HCT116 (cell line): Measurements from ENCODE around the gene RREB1. TPM values are rescaled to one million over a fixed set of nuclear protein-coding genes. Genes with fewer than 3 reads are reported as not detected.

Experiments used
- ATAC-seq: fragments of 200-7000 bp; cut with Tn5 transposase; 2 replicates; pipeline ENCODE4 v1.9.1; 2020; ENCODE audit warnings: mild to moderate bottlenecking, moderate library complexity
- BruUV-seq: library from RNA; stranded (reverse); fragments of 400-500 nt; replicated peaks from 2 replicates; lab custom pipeline; 2021; lab: Mats Ljungman, UMichigan
- CTCF ChIA-PET: fragments of 300-600 bp; sonication (Branson Sonifier 250); formaldehyde crosslinking; loops from one replicate; lab custom pipeline; 2021; ENCODE audit warnings: antibody characterized with exemption; lab: Charles Lee
- POLR2A ChIA-PET: fragments of 300-600, 350-600 bp; sonication (Branson Sonifier 250); formaldehyde crosslinking; loops from one replicate; lab custom pipeline; 2021; ENCODE audit warnings: antibody characterized with exemption; lab: Charles Lee
- RAD21 ChIA-PET, 2 experiments: fragments of 300-600 bp; sonication (Branson Sonifier 250); formaldehyde crosslinking; loops; one replicate each; lab custom pipeline; 2023; ENCODE audit warnings: low total read pairs in 2 of 2; ENCODE audit not compliant: uncharacterized antibody in 2 of 2, unreplicated experiment in 2 of 2, low non-redundant PET in 1 of 2; lab: Charles Lee
- DNase-seq: peaks from one replicate; pipeline ENCODE4 v3.0.0-alpha.2; 2010; ENCODE audit warnings: low read depth, low spot score
- H2AFZ ChIP-seq: fragments of 200-600 bp; shearing (Covaris generic), sonication (generic); 2 replicates; pipeline ENCODE4 v1.6.1; 2017; ENCODE audit warnings: low read depth, mixed run types, mixed read lengths, antibody characterized with exemption, low read length; ENCODE audit not compliant: poor library complexity, severe bottlenecking
- H3K27ac ChIP-seq: 2 replicates; pipeline ENCODE4 v1.5.1; 2012; ENCODE audit warnings: low read depth, low read length
- H3K27me3 ChIP-seq: fragments of 200-600 bp; sonication (generic); 2 replicates; pipeline ENCODE4 v1.6.1; 2016; ENCODE audit warnings: mixed run types, low read length, mixed read lengths; ENCODE audit not compliant: insufficient read depth
- H3K36me3 ChIP-seq, 2 experiments: fragments of 200-500 bp in 1 of 2; fragments of 200-600 bp in 1 of 2; sonication (Bioruptor generic) in 1 of 2; sonication (generic) in 1 of 2; 2 replicates each; pipeline versions ENCODE4 v1.5.1 to v1.6.1; 2014 to 2016; ENCODE audit warnings: low read length in 2 of 2, inconsistent platforms in 1 of 2, mixed read lengths in 1 of 2, mixed run types in 1 of 2; ENCODE audit not compliant: insufficient read depth in 2 of 2, control insufficient read depth in 1 of 2
- H3K4me1 ChIP-seq, 2 experiments: fragments of 200-600 bp in 1 of 2; sonication (generic) in 1 of 2; 2 replicates each; pipeline versions ENCODE4 v1.5.1 to v1.6.1; 2012 to 2017; ENCODE audit warnings: low read length in 2 of 2, inconsistent platforms in 1 of 2, mild to moderate bottlenecking in 1 of 2, mixed read lengths in 1 of 2, mixed run types in 1 of 2, moderate library complexity in 1 of 2; ENCODE audit not compliant: insufficient read depth in 2 of 2, control insufficient read depth in 1 of 2
- H3K4me2 ChIP-seq: fragments of 200-600 bp; sonication (generic); 2 replicates; pipeline ENCODE4 v1.6.1; 2017; ENCODE audit warnings: mixed run types, low read length, mixed read lengths
- H3K4me3 ChIP-seq, 2 experiments: fragments of 200-600 bp in 1 of 2; sonication (generic) in 1 of 2; replicated peaks in 1 of 2; 2 replicates each; pipeline ENCODE4 v1.5.1; 2011 to 2016; ENCODE audit warnings: low read length in 2 of 2, control low read depth in 1 of 2, low read depth in 1 of 2, mild to moderate bottlenecking in 1 of 2, mixed read lengths in 1 of 2, mixed run types in 1 of 2
- H3K79me2 ChIP-seq: fragments of 200-600 bp; sonication (generic); 2 replicates; pipeline ENCODE4 v1.6.1; 2017; ENCODE audit warnings: mild to moderate bottlenecking, mixed run types, low read length, moderate library complexity, mixed read lengths; ENCODE audit not compliant: insufficient read depth
- H3K9ac ChIP-seq: fragments of 200-600 bp; sonication (generic); 2 replicates; pipeline ENCODE4 v1.6.1; 2016; ENCODE audit warnings: low read length, mixed read lengths
- H3K9me2 ChIP-seq: fragments of 200-600 bp; sonication (generic), shearing (Covaris generic); 2 replicates; pipeline ENCODE4 v1.6.1; 2017; ENCODE audit warnings: mixed run types, mild to moderate bottlenecking, moderate library complexity; ENCODE audit not compliant: insufficient read depth
- H3K9me3 ChIP-seq, 2 experiments: fragments of 200-500 bp in 1 of 2; fragments of 200-600 bp in 1 of 2; sonication (Bioruptor generic) in 1 of 2; sonication (generic) in 1 of 2; 2 replicates each; pipeline ENCODE4 v1.6.1; 2014 to 2017; ENCODE audit warnings: low read length in 2 of 2, mixed read lengths in 2 of 2, inconsistent platforms in 1 of 2, low read depth in 1 of 2, mild to moderate bottlenecking in 1 of 2, mixed run types in 1 of 2, moderate library complexity in 1 of 2; ENCODE audit not compliant: control insufficient read depth in 1 of 2, insufficient read depth in 1 of 2
- H4K20me1 ChIP-seq: fragments of 200-600 bp; sonication (generic), shearing (Covaris generic); 2 replicates; pipeline ENCODE4 v1.6.1; 2017; ENCODE audit warnings: mixed run types, mild to moderate bottlenecking, moderate library complexity; ENCODE audit not compliant: insufficient read depth
- ATF3 ChIP-seq: IDR thresholded peaks from 2 replicates; pipeline ENCODE4 v1.6.1; 2012
- CBX3 ChIP-seq: IDR thresholded peaks from 2 replicates; pipeline ENCODE4 v1.6.1; 2012; ENCODE audit warnings: low read depth
- EGR1 ChIP-seq: IDR thresholded peaks from 2 replicates; pipeline ENCODE4 v1.6.1; 2012; ENCODE audit warnings: low read depth
- EZH2 ChIP-seq: fragments of 200-600 bp; sonication (generic); IDR thresholded peaks from 2 replicates; pipeline ENCODE4 v1.6.1; 2017; ENCODE audit warnings: antibody characterized with exemption, mixed run types
- EZH2phosphoT487 ChIP-seq: fragments of 200-600 bp; IDR thresholded peaks from 2 replicates; pipeline ENCODE4 v1.6.1; 2018; ENCODE audit warnings: antibody characterized with exemption, borderline replicate concordance
- JUND ChIP-seq: IDR thresholded peaks from 2 replicates; pipeline ENCODE4 v1.6.1; 2012
- POLR2A ChIP-seq: IDR thresholded peaks from 2 replicates; pipeline ENCODE4 v1.7.0; 2011; ENCODE audit warnings: borderline replicate concordance; ENCODE audit not compliant: insufficient read depth, insufficient read length; ENCODE audit errors: extremely low read depth
- POLR2AphosphoS5 ChIP-seq: IDR thresholded peaks from 2 replicates; pipeline ENCODE4 v1.6.1; 2011; ENCODE audit warnings: mild to moderate bottlenecking, low read depth, low read length, moderate library complexity
- SP1 ChIP-seq: IDR thresholded peaks from 2 replicates; pipeline ENCODE4 v1.6.1; 2012; ENCODE audit warnings: low read depth
- TCF7L2 ChIP-seq: IDR thresholded peaks from 2 replicates; pipeline ENCODE4 v1.7.0; 2011; ENCODE audit warnings: borderline replicate concordance, inconsistent platforms; ENCODE audit not compliant: insufficient read depth, insufficient read length; ENCODE audit errors: extremely low read depth
- ZBTB33 ChIP-seq: IDR thresholded peaks from 2 replicates; pipeline ENCODE4 v1.6.1; 2011; ENCODE audit warnings: mild to moderate bottlenecking, low read length, moderate library complexity; ENCODE audit not compliant: insufficient replicate concordance; ENCODE audit errors: extremely low read depth
- ZNF274 ChIP-seq: fragments of 200-500 bp; sonication (Bioruptor generic); IDR thresholded peaks from 2 replicates; pipeline ENCODE4 v1.6.1; 2014; ENCODE audit warnings: mild to moderate bottlenecking, low read depth, low read length, inconsistent platforms
- intact Hi-C: fragments of 100-400 bp; cut with micrococcal nuclease; formaldehyde crosslinking; loops from 2 replicates; pipeline ENCODE4 v1.10.0; 2022
- total RNA-seq: library from RNA; stranded (reverse); gene quantifications from one replicate; pipeline ENCODE4 v1.2.1, GENCODE V29; 2021; ENCODE audit not compliant: unreplicated experiment

The RREB1 gene
- total RNA-seq, 1 experiment from 2014 or later, result 47.9 TPM

- POLR2A ChIA-PET, result no interaction called here
- Histone ChIP-seq H4K20me1 (peaks cover 8% of the 10 kb centered on the region; the same call in 1 of the 2 replicates), H3K36me3 (no peaks in the 10 kb centered on the region), H3K4me1 (peaks cover 19 to 67% of the 10 kb centered on the region in 2 experiments), H3K9ac (no peak overlapping the region), H2AFZ (no peak overlapping the region), H3K27ac (no peak overlapping the region), H3K27me3 (no peaks in the 10 kb centered on the region), H3K4me3 (no peak overlapping the region), H3K4me2 (no peak overlapping the region), H3K79me2 (peaks cover 86% of the 10 kb centered on the region), H3K9me3 (no peaks in the 10 kb centered on the region), H3K9me2 (no peaks in the 10 kb centered on the region)
- RAD21 ChIA-PET, result no interaction called here
- no peak for DNase-seq
- no TSS peak for BruUV-seq
- TF ChIP-seq EZH2phosphoT487 (no peak), TCF7L2 (no peak), ATF3 (no peak), ZBTB33 (no peak), ZNF274 (no peak), EGR1 (no peak), POLR2A (no peak), JUND (no peak), POLR2AphosphoS5 (no peak), SP1 (no peak), CBX3 (no peak), EZH2 (no peak)
- no peak for ATAC-seq
- intact Hi-C loops, result no loop called here
- CTCF ChIA-PET, result no interaction called here
These were observed 55.9 kb downstream of the RREB1 start for GRCh38 chr6:7163661-7164071.
